OCI-LY3 (cell line): ENCODE results near the gene SLC19A3.
"Not testable (repeated sequence)": the region's sequence is repeated elsewhere in the genome, so short reads cannot be mapped to it uniquely, and the experiment has no call there.

ENCODE experiments used
- H2AFZ ChIP-seq: fragments of 200-600, 300-600 bp; shearing (Covaris generic); 2 replicates; pipeline ENCODE4 v1.6.0; 2014; ENCODE audit warnings: antibody characterized with exemption, low read depth, low read length
- H3K27ac ChIP-seq: fragments of 200-600, 300-600 bp; sonication (generic); 2 replicates; pipeline ENCODE4 v1.5.1; 2014; ENCODE audit warnings: mild to moderate bottlenecking, low read length, moderate library complexity, mixed read lengths
- H3K27me3 ChIP-seq: fragments of 200-600, 300-600 bp; sonication (generic); 2 replicates; pipeline ENCODE4 v1.6.1; 2014; ENCODE audit warnings: low read depth, low read length, mixed read lengths
- H3K36me3 ChIP-seq: fragments of 200-600, 300-600 bp; sonication (generic); replicated peaks from 2 replicates; pipeline ENCODE3; 2014; ENCODE audit warnings: low read depth, low read length, mixed read lengths
- H3K4me1 ChIP-seq: fragments of 300-600, 200-600 bp; sonication (generic); 2 replicates; pipeline ENCODE4 v1.6.1; 2014; ENCODE audit warnings: low read length, mixed read lengths
- H3K4me2 ChIP-seq: fragments of 200-600, 300-600 bp; sonication (generic); 2 replicates; pipeline ENCODE4 v1.6.1; 2014; ENCODE audit warnings: low read length, mixed read lengths
- H3K4me3 ChIP-seq: fragments of 300-600, 200-600 bp; sonication (generic); 2 replicates; pipeline ENCODE4 v1.5.1; 2014; ENCODE audit warnings: antibody characterized with exemption, mild to moderate bottlenecking, low read length, moderate library complexity
- H3K79me2 ChIP-seq: fragments of 300-600, 200-600 bp; shearing (Covaris generic); 2 replicates; pipeline ENCODE4 v1.6.1; 2014; ENCODE audit warnings: mild to moderate bottlenecking, low read length, mixed read lengths
- H3K9ac ChIP-seq: fragments of 300-600, 200-600 bp; shearing (Covaris generic); 2 replicates; pipeline ENCODE4 v1.6.0; 2014; ENCODE audit warnings: mild to moderate bottlenecking, low read length, moderate library complexity
- H3K9me3 ChIP-seq: fragments of 200-600, 300-600 bp; shearing (Covaris generic); 2 replicates; pipeline ENCODE4 v1.6.1; 2014; ENCODE audit warnings: low read length, mixed read lengths; ENCODE audit not compliant: insufficient read depth
- H4K20me1 ChIP-seq: fragments of 200-600, 300-600 bp; sonication (generic); 2 replicates; pipeline ENCODE4 v1.6.1; 2016; ENCODE audit warnings: low read length, mixed read lengths; ENCODE audit not compliant: insufficient read depth
- EZH2phosphoT487 ChIP-seq: fragments of 200-600 bp; shearing (Covaris generic); IDR thresholded peaks from 2 replicates; pipeline ENCODE4 v1.6.1; 2018; ENCODE audit warnings: antibody characterized with exemption, mixed run types, low read depth
- TF ChIP-seq, protein P1 (sequence below): fragments of 200-600, 300-600 bp; sonication (generic); IDR thresholded peaks from 2 replicates; pipeline ENCODE4 v1.5.1; 2014; ENCODE audit warnings: antibody characterized with exemption, low read length, low read depth

The SLC19A3 gene

DNA sequence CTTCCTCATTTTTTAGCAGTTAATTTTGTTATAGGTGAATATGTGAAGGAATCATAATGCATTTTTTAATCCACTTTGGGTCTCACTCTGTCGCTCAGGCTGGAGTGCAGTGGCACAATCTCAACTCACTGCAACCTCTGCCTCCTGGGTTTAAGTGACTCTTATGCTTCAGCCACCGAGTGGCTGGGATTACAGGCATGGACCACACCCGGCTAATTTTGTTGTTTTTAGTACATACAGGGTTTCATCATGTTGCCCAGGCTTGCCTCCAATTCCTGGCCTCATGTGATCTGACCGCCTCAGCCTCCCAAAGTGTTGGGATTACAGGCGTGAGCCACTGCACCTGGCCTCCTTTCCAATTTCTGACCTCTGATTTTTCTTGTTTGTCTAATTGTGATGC is 33.6 kb downstream of the SLC19A3 start:
- Histone ChIP-seq H3K9me3 (no peaks in the 10 kb centered on the region), H3K4me1 (no peaks in the 10 kb centered on the region), H3K27ac (no peak overlapping the region), H3K4me3 (no peak overlapping the region), H3K9ac (no peak overlapping the region), H2AFZ (no peak overlapping the region), H3K4me2 (no peak overlapping the region), H3K79me2 (no peaks in the 10 kb centered on the region), H3K36me3 (no peaks in the 10 kb centered on the region), H3K27me3 (no peaks in the 10 kb centered on the region), H4K20me1 (no peaks in the 10 kb centered on the region)
- no peak for TF ChIP-seq EZH2phosphoT487
- TF ChIP-seq, protein P1, sequence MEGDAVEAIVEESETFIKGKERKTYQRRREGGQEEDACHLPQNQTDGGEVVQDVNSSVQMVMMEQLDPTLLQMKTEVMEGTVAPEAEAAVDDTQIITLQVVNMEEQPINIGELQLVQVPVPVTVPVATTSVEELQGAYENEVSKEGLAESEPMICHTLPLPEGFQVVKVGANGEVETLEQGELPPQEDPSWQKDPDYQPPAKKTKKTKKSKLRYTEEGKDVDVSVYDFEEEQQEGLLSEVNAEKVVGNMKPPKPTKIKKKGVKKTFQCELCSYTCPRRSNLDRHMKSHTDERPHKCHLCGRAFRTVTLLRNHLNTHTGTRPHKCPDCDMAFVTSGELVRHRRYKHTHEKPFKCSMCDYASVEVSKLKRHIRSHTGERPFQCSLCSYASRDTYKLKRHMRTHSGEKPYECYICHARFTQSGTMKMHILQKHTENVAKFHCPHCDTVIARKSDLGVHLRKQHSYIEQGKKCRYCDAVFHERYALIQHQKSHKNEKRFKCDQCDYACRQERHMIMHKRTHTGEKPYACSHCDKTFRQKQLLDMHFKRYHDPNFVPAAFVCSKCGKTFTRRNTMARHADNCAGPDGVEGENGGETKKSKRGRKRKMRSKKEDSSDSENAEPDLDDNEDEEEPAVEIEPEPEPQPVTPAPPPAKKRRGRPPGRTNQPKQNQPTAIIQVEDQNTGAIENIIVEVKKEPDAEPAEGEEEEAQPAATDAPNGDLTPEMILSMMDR = no peak

DNA sequence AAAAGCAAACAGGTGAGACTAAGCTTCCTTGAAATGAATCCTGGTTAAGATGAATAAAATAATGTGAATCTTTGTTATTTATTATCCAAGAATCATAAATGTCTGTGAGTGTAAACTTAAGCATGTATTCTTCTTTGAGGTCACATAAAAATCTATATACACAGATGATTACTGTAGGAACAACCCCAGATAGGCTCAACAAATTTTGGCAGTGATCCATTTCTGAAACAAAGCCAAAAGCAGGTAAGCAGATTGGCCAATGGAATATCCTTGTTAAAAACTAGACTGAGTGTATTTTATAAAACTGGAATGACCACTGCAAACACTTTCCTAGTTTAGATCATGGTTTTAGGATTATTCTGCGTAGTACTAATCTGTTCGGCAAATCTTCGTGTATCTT is 39.9 kb downstream of the SLC19A3 start:
- no peak overlapping the region for H3K4me3 ChIP-seq
- H4K20me1 ChIP-seq = no peaks in the 10 kb centered on the region
- no peaks in the 10 kb centered on the region for H3K36me3 ChIP-seq
- H3K27ac ChIP-seq = no peak overlapping the region
- no peak overlapping the region for H3K4me2 ChIP-seq
- H3K4me1 ChIP-seq = no peaks in the 10 kb centered on the region
- H3K9ac ChIP-seq = no peak overlapping the region
- TF ChIP-seq, protein P1 = no peak
- H3K9me3 ChIP-seq = no peaks in the 10 kb centered on the region
- H3K27me3 ChIP-seq = no peaks in the 10 kb centered on the region
- H2AFZ ChIP-seq = no peak overlapping the region
- H3K79me2 ChIP-seq = no peaks in the 10 kb centered on the region

DNA sequence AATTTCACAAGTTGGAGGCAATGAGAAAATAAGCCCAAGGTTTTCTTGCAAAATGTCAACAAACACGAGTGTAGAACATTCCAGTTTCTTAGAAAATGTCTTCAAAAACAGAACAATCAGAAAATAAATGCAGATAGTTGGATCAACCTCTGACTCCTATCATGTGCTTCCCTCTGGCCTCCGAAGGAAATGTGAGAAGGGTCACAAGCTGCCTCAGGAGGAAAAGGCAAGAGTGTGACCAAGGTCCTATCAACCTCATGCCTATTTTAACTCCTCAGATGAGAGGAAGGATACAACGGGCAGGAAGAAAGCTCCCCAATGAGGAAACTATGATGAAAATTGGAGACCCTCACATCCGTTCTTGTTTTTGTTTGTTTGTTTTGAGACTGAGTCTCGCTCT is 43.3 kb downstream of the SLC19A3 start:
- no peak overlapping the region for H3K4me2 ChIP-seq
- H3K4me3 ChIP-seq = no peak overlapping the region
- TF ChIP-seq, protein P1 = no peak
- no peak for TF ChIP-seq EZH2phosphoT487
- no peak overlapping the region for H3K9ac ChIP-seq
- H3K9me3 ChIP-seq = no peaks in the 10 kb centered on the region
- no peak overlapping the region for H3K27ac ChIP-seq
- no peaks in the 10 kb centered on the region for H3K4me1 ChIP-seq
- H3K27me3 ChIP-seq = no peaks in the 10 kb centered on the region
- no peaks in the 10 kb centered on the region for H4K20me1 ChIP-seq
- no peaks in the 10 kb centered on the region for H3K79me2 ChIP-seq
- H3K36me3 ChIP-seq = no peaks in the 10 kb centered on the region
- H2AFZ ChIP-seq = no peak overlapping the region

DNA sequence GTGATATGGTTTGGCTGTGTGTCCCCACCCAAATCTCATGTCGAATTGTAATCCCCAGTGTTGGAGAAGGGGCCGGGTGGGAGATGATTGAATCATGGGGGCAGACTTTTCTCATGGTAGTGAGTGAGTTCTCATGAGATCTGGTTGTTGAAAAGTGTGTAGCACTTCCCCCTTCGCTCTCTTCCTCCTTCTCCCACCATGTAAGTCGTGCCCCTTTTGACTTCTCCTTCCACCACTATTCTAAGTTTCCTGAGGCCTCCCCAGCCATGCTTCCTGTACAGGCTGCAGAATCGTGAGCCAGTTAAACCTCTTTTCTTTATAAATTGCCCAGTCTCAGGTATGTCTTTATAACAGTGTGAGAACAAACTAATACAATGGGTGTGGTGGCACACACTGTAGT is 44.2 kb downstream of the SLC19A3 start:
- H3K4me1 ChIP-seq, H3K4me2 ChIP-seq, H4K20me1 ChIP-seq, H3K4me3 ChIP-seq, H3K27ac ChIP-seq, H3K36me3 ChIP-seq, H3K9ac ChIP-seq, H3K27me3 ChIP-seq, H3K79me2 ChIP-seq, H3K9me3 ChIP-seq, H2AFZ ChIP-seq: not testable (repeated sequence)
